ENCODE measurements around the gene ASIC1. TPM values are rescaled to one million over a fixed set of nuclear protein-coding genes. Genes with fewer than 3 reads are reported as not detected.

ASIC1 gene
- total RNA-seq, 1 donor from 2014 or later = not detected

- Mint-ChIP-seq H3K9me3 (no peaks in the 10 kb centered on the region), H3K4me3 (no peak overlapping the region), H3K27me3 (no peaks in the 10 kb centered on the region), H3K4me1 (peaks cover 7% of the 10 kb centered on the region), H3K36me3 (ENCODE audit: low read depth) (peaks cover 77% of the 10 kb centered on the region), H3K27ac (peak overlapping the region; percentile 53)
- no peak for ATAC-seq (ENCODE audit: low read depth)
- TF ChIP-seq CTCF (IDR thresholded peaks at IDR 0.05) = no peak
- DNase-seq = no peak
- POLR2A ChIA-PET = interaction anchor here (1.1 to 3.3 kb wide), 3 partner anchors 9 to 14 kb away, joined by 3 to 14 read pairs (median 7); partner anchors contain the start of genes COX14 and SMARCD1
- CTCF ChIA-PET = no interaction called here
- intact Hi-C loops (cut with micrococcal nuclease) = no loop called here
Measured at GRCh38 chr12:50099302-50100008, 42.1 kb downstream of the ASIC1 start.

GRCh38 chr12:50100561-50100960 lies 43.2 kb downstream of the ASIC1 start:
- no peak for ATAC-seq (ENCODE audit: low read depth)
- intact Hi-C loops (cut with micrococcal nuclease) = no loop called here
- DNase-seq = no peak
- ChIA-PET POLR2A (interaction anchor here (0.6 to 3.3 kb wide), 5 partner anchors 10 to 75 kb away, joined by 3 to 14 read pairs (median 4); partner anchors contain the start of genes COX14, RACGAP1 and SMARCD1), CTCF (interaction anchor here (0.8 to 1.0 kb wide), 2 partner anchors 11 to 13 kb away, joined by 3 to 4 read pairs; no protein-coding TSS in a partner anchor)
- Mint-ChIP-seq H3K36me3 (ENCODE audit: low read depth) (peaks cover 66% of the 10 kb centered on the region), H3K27ac (no peak overlapping the region), H3K4me3 (no peak overlapping the region), H3K4me1 (peaks cover 7% of the 10 kb centered on the region), H3K9me3 (no peaks in the 10 kb centered on the region), H3K27me3 (no peaks in the 10 kb centered on the region)
- TF ChIP-seq CTCF (IDR thresholded peaks at IDR 0.05) = no peak

- TF ChIP-seq CTCF (IDR thresholded peaks at IDR 0.05) = no peak
- CTCF ChIA-PET = no interaction called here
- H3K27me3 Mint-ChIP-seq = no peaks in the 10 kb centered on the region
- no peaks in the 10 kb centered on the region for H3K9me3 Mint-ChIP-seq
- POLR2A ChIA-PET = interaction anchor here (1.9 to 3.3 kb wide), 2 partner anchors 9 to 16 kb away, joined by 7 to 14 read pairs; partner anchors contain the start of genes COX14 and SMARCD1
- DNase-seq (no peak), ATAC-seq (ENCODE audit: low read depth) (no peak)
- no peak overlapping the region for H3K27ac Mint-ChIP-seq
- intact Hi-C loops (cut with micrococcal nuclease) = no loop called here
- H3K36me3 Mint-ChIP-seq (ENCODE audit: low read depth) = peaks cover 60% of the 10 kb centered on the region
- no peak overlapping the region for H3K4me3 Mint-ChIP-seq
- peaks cover 9% of the 10 kb centered on the region for H3K4me1 Mint-ChIP-seq
Measured at GRCh38 chr12:50101663-50102062, 44.3 kb downstream of the ASIC1 start.

- POLR2A ChIA-PET = interaction anchor here (0.7 to 3.3 kb wide), 3 partner anchors 9 to 422 kb away, joined by 3 to 14 read pairs (median 7); partner anchors contain the start of genes COX14 and SMARCD1
- H3K27ac Mint-ChIP-seq = no peak overlapping the region
Measured at GRCh38 chr12:50102131-50102531, 44.7 kb downstream of the ASIC1 start.

More at GRCh38 chr12:50102131-50102531, 44.7 kb downstream of the ASIC1 start:
- no peaks in the 10 kb centered on the region for H3K9me3 Mint-ChIP-seq
- no peaks in the 10 kb centered on the region for H3K27me3 Mint-ChIP-seq
- CTCF ChIA-PET = interaction anchor here (1.6 to 2.4 kb wide), 2 partner anchors 10 to 14 kb away, joined by 8 to 9 read pairs; partner anchors contain the start of gene COX14
- TF ChIP-seq CTCF (IDR thresholded peaks at IDR 0.05) = no peak
- H3K4me3 Mint-ChIP-seq = no peak overlapping the region
- peaks cover 58% of the 10 kb centered on the region for H3K36me3 Mint-ChIP-seq (ENCODE audit: low read depth)
- no peak for ATAC-seq (ENCODE audit: low read depth)
- intact Hi-C loops (cut with micrococcal nuclease) = no loop called here
- H3K4me1 Mint-ChIP-seq = peaks cover 9% of the 10 kb centered on the region
- no peak for DNase-seq

All from activated B cell treated with CpG ODN at 0.5 μM for 24 hours (primary cell).